ENCODE measurements around the gene KCNJ14.

Gene KCNJ14

GRCh38 chr19:48469289-48469881 is 14.0 kb downstream of the KCNJ14 start, which contains the start of gene CYTH2:
Gene CYTH2, plus strand, starts transcription at chr19:48469369. Its CDS starts 139 bp downstream, at chr19:48469508.
- Histone ChIP-seq H3K4me1 (ENCODE audit: control extremely low read depth in 1 of 4, control insufficient read depth in 4 of 4, insufficient read depth in 4 of 4, low read length in 3 of 4) (peaks cover 0 to 18% (median 16%) of the 10 kb centered on the region in 4 experiments), H3K27me3 (replicated peaks in 2 of 5; ENCODE audit: control insufficient read depth in 4 of 5, insufficient read depth in 5 of 5, low read length in 4 of 5) (no peaks in the 10 kb centered on the region), H3K36me3 (ENCODE audit: control insufficient read depth in 4 of 4, insufficient read depth in 4 of 4, low read length in 3 of 4) (peaks cover 3 to 41% (median 34%) of the 10 kb centered on the region in 4 experiments), H3K9me3 (ENCODE audit: control extremely low read depth in 1 of 5, control insufficient read depth in 4 of 5, insufficient read depth in 2 of 5, low read depth in 1 of 5, low read length in 4 of 5) (no peaks in the 10 kb centered on the region), H3K27ac (ENCODE audit: insufficient read depth in 1 of 2, low read depth in 1 of 2, low read length in 2 of 2, poor library complexity in 1 of 2, severe bottlenecking in 2 of 2) (peak within 1 kb of the TSS; percentile 79 to 90), H3K4me3 (ENCODE audit: control insufficient read depth in 1 of 7, extremely low read depth in 1 of 7, insufficient read depth in 4 of 7, low read depth in 2 of 7, low read length in 6 of 7) (peak within 1 kb of the TSS; percentile 79 to 91 (median 88))
- 0% methylated on average over 38 of the region's 66 CpGs for WGBS (ENCODE audit: insufficient coverage)
- POLR2A ChIA-PET: interaction anchor here (0.5 kb wide), 1 partner anchor 141 kb away, joined by 3 read pairs; no protein-coding TSS in a partner anchor
- CTCF ChIA-PET: interaction anchor here (0.7 to 1.6 kb wide), 3 partner anchors 20 to 140 kb away, joined by 3 to 6 read pairs (median 5); no protein-coding TSS in a partner anchor
- DNase-seq: no peak

- DNase-seq: no peak
- Histone ChIP-seq H3K27ac (ENCODE audit: insufficient read depth in 1 of 2, low read depth in 1 of 2, low read length in 2 of 2, poor library complexity in 1 of 2, severe bottlenecking in 2 of 2) (peak overlapping the region; percentile 79 to 90), H3K4me3 (ENCODE audit: control insufficient read depth in 1 of 7, extremely low read depth in 1 of 7, insufficient read depth in 4 of 7, low read depth in 2 of 7, low read length in 6 of 7) (peak overlapping the region; percentile 30 to 91 (median 84)), H3K9me3 (ENCODE audit: control extremely low read depth in 1 of 5, control insufficient read depth in 4 of 5, insufficient read depth in 2 of 5, low read depth in 1 of 5, low read length in 4 of 5) (no peaks in the 10 kb centered on the region), H3K27me3 (replicated peaks in 2 of 5; ENCODE audit: control insufficient read depth in 4 of 5, insufficient read depth in 5 of 5, low read length in 4 of 5) (no peaks in the 10 kb centered on the region), H3K36me3 (ENCODE audit: control insufficient read depth in 4 of 4, insufficient read depth in 4 of 4, low read length in 3 of 4) (peaks cover 7 to 48% (median 41%) of the 10 kb centered on the region in 4 experiments), H3K4me1 (ENCODE audit: control extremely low read depth in 1 of 4, control insufficient read depth in 4 of 4, insufficient read depth in 4 of 4, low read length in 3 of 4) (peaks cover 0 to 18% (median 16%) of the 10 kb centered on the region in 4 experiments)
- 78% methylated on average over 15 of the region's 20 CpGs for WGBS (ENCODE audit: insufficient coverage)
- ChIA-PET POLR2A (no interaction called here), CTCF (interaction anchor here (0.7 to 1.6 kb wide), 4 partner anchors 19 to 139 kb away, joined by 3 to 6 read pairs (median 4); partner anchors contain the start of gene GRWD1)
Measured at GRCh38 chr19:48469934-48470680, 14.7 kb downstream of the KCNJ14 start.

DNA sequence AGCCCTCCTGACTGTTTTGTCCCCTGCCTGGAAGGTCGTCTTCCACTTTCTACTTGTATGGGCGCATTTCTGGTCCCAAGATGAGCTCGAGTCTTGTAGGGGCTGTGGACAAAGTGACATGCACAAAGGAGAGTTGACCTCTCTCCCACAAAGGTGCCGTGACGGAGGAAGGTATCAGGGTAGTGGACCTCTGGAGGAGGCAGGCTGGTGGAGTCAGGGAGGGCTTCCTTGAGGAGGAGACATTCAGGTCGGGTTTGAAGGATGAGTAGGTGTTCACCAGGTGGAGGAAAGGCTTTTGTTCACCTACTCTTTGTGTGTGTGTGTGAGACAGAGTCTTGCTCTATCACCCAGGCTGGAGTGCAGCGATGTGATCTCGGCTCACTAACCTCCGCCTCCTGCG is 15.5 kb downstream of the KCNJ14 start:
- WGBS (ENCODE audit: insufficient coverage): 99% methylated on average over 8 of the region's 10 CpGs
- ChIA-PET CTCF (interaction anchor here (0.6 to 1.6 kb wide), 2 partner anchors 19 to 1280 kb away, joined by 3 to 5 read pairs; no protein-coding TSS in a partner anchor), POLR2A (no interaction called here)
- peaks cover 0 to 18% (median 16%) of the 10 kb centered on the region in 4 experiments for H3K4me1 ChIP-seq (ENCODE audit: control extremely low read depth in 1 of 4, control insufficient read depth in 4 of 4, insufficient read depth in 4 of 4, low read length in 3 of 4)
- no peak for DNase-seq
- H3K27me3 ChIP-seq (replicated peaks in 2 of 5; ENCODE audit: control insufficient read depth in 4 of 5, insufficient read depth in 5 of 5, low read length in 4 of 5): no peaks in the 10 kb centered on the region
- H3K4me3 ChIP-seq (ENCODE audit: control insufficient read depth in 1 of 7, extremely low read depth in 1 of 7, insufficient read depth in 4 of 7, low read depth in 2 of 7, low read length in 6 of 7): no peak overlapping the region
- no peak overlapping the region for H3K27ac ChIP-seq (ENCODE audit: insufficient read depth in 1 of 2, low read depth in 1 of 2, low read length in 2 of 2, poor library complexity in 1 of 2, severe bottlenecking in 2 of 2)
- H3K36me3 ChIP-seq (ENCODE audit: control insufficient read depth in 4 of 4, insufficient read depth in 4 of 4, low read length in 3 of 4): peaks cover 8 to 56% (median 48%) of the 10 kb centered on the region in 4 experiments
- H3K9me3 ChIP-seq (ENCODE audit: control extremely low read depth in 1 of 5, control insufficient read depth in 4 of 5, insufficient read depth in 2 of 5, low read depth in 1 of 5, low read length in 4 of 5): no peaks in the 10 kb centered on the region

DNA sequence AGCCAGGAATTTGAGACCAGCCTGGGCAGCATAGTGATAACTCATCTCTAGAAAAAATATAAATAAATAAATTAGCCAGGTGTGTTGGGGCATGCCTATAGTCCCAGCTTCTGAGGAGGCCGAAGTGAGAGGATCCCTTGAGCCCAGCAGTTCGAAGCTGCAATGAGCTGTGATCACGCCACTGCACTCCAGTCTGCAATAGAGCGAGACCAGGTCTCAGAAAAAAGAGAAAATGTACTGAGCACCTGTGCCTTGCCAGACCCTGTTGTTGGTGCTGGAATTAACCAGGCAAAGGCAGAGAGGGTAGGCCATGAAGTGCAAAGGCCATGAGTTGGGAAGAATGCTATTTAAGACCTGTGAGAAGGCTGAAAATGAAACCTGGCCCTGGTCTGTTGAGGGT is 16.5 kb downstream of the KCNJ14 start:
- CTCF ChIA-PET: no interaction called here
- no peak overlapping the region for H3K4me3 ChIP-seq (ENCODE audit: control insufficient read depth in 1 of 7, extremely low read depth in 1 of 7, insufficient read depth in 4 of 7, low read depth in 2 of 7, low read length in 6 of 7)
- POLR2A ChIA-PET: no interaction called here
- no peaks in the 10 kb centered on the region for H3K27me3 ChIP-seq (replicated peaks in 2 of 5; ENCODE audit: control insufficient read depth in 4 of 5, insufficient read depth in 5 of 5, low read length in 4 of 5)
- no peaks in the 10 kb centered on the region for H3K9me3 ChIP-seq (ENCODE audit: control extremely low read depth in 1 of 5, control insufficient read depth in 4 of 5, insufficient read depth in 2 of 5, low read depth in 1 of 5, low read length in 4 of 5)
- no peak overlapping the region for H3K27ac ChIP-seq (ENCODE audit: insufficient read depth in 1 of 2, low read depth in 1 of 2, low read length in 2 of 2, poor library complexity in 1 of 2, severe bottlenecking in 2 of 2)
- peaks cover 0 to 18% (median 16%) of the 10 kb centered on the region in 4 experiments for H3K4me1 ChIP-seq (ENCODE audit: control extremely low read depth in 1 of 4, control insufficient read depth in 4 of 4, insufficient read depth in 4 of 4, low read length in 3 of 4)
- peaks cover 8 to 64% (median 53%) of the 10 kb centered on the region in 4 experiments for H3K36me3 ChIP-seq (ENCODE audit: control insufficient read depth in 4 of 4, insufficient read depth in 4 of 4, low read length in 3 of 4)
- 100% methylated on average over 4 of the region's 4 CpGs for WGBS (ENCODE audit: insufficient coverage)
- DNase-seq: no peak

DNA sequence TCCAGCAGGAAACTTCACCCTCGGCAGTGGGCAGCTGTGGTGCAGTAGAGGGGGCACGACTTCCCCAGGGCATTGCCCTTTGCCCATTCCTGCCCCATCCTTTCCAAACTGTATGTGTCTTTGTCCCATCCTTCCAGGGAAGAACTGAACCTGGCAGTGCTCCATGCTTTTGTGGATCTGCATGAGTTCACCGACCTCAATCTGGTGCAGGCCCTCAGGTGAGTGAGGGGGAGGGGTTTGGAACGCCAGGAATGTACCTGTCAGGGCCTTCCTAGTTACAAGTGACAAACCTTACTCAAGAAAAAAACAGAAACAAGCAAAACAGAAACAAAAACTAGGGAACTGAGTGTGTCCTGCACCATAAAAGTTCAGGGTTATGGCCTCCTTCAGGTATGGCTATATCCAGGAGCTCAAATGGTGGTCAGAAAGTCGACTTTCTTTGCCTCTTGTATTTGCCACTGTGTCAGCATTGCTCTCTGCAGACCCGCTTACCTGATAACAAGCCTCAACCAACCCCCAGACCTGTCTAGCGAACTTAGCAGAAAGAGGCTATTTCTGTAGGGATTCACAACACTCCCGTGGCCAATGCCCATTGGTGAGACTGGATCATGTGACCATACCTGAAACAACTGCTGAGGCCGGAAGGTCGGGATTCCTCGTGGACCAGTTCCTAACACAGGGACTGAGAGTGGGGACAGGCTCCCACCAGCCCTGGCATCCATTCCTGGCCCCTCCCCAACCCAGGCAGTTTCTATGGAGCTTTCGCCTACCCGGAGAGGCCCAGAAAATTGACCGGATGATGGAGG is 18.0 kb downstream of the KCNJ14 start:
- WGBS (ENCODE audit: insufficient coverage): 92% methylated on average over 13 of the region's 14 CpGs
- H3K9me3 ChIP-seq (ENCODE audit: control extremely low read depth in 1 of 5, control insufficient read depth in 4 of 5, insufficient read depth in 2 of 5, low read depth in 1 of 5, low read length in 4 of 5): no peaks in the 10 kb centered on the region
- DNase-seq: no peak
- H3K4me3 ChIP-seq (ENCODE audit: control insufficient read depth in 1 of 7, extremely low read depth in 1 of 7, insufficient read depth in 4 of 7, low read depth in 2 of 7, low read length in 6 of 7): no peak overlapping the region
- H3K36me3 ChIP-seq (ENCODE audit: control insufficient read depth in 4 of 4, insufficient read depth in 4 of 4, low read length in 3 of 4): peaks cover 8 to 75% (median 65%) of the 10 kb centered on the region in 4 experiments
- no peak overlapping the region for H3K27ac ChIP-seq (ENCODE audit: insufficient read depth in 1 of 2, low read depth in 1 of 2, low read length in 2 of 2, poor library complexity in 1 of 2, severe bottlenecking in 2 of 2)
- POLR2A ChIA-PET: interaction anchor here (0.6 kb wide), 1 partner anchor 109 kb away, joined by 4 read pairs; the partner anchor contains the start of genes SYNGR4 and TMEM143
- peaks cover 0 to 13% (median 12%) of the 10 kb centered on the region in 4 experiments for H3K4me1 ChIP-seq (ENCODE audit: control extremely low read depth in 1 of 4, control insufficient read depth in 4 of 4, insufficient read depth in 4 of 4, low read length in 3 of 4)
- CTCF ChIA-PET: no interaction called here
- H3K27me3 ChIP-seq (replicated peaks in 2 of 5; ENCODE audit: control insufficient read depth in 4 of 5, insufficient read depth in 5 of 5, low read length in 4 of 5): no peaks in the 10 kb centered on the region

GRCh38 chr19:48474084-48474592 is 18.8 kb downstream of the KCNJ14 start:
- WGBS (ENCODE audit: insufficient coverage): 96% methylated on average over 16 of the region's 16 CpGs
- H3K4me3 ChIP-seq (ENCODE audit: control insufficient read depth in 1 of 7, extremely low read depth in 1 of 7, insufficient read depth in 4 of 7, low read depth in 2 of 7, low read length in 6 of 7): no peak overlapping the region
- no peaks in the 10 kb centered on the region for H3K27me3 ChIP-seq (replicated peaks in 2 of 5; ENCODE audit: control insufficient read depth in 4 of 5, insufficient read depth in 5 of 5, low read length in 4 of 5)
- ChIA-PET POLR2A (interaction anchor here (0.6 kb wide), 1 partner anchor 21 kb away, joined by 3 read pairs; no protein-coding TSS in a partner anchor), CTCF (no interaction called here)
- H3K9me3 ChIP-seq (ENCODE audit: control extremely low read depth in 1 of 5, control insufficient read depth in 4 of 5, insufficient read depth in 2 of 5, low read depth in 1 of 5, low read length in 4 of 5): no peaks in the 10 kb centered on the region
- peaks cover 0 to 10% (median 9%) of the 10 kb centered on the region in 4 experiments for H3K4me1 ChIP-seq (ENCODE audit: control extremely low read depth in 1 of 4, control insufficient read depth in 4 of 4, insufficient read depth in 4 of 4, low read length in 3 of 4)
- no peak overlapping the region for H3K27ac ChIP-seq (ENCODE audit: insufficient read depth in 1 of 2, low read depth in 1 of 2, low read length in 2 of 2, poor library complexity in 1 of 2, severe bottlenecking in 2 of 2)
- DNase-seq: no peak
- peaks cover 8 to 79% (median 67%) of the 10 kb centered on the region in 4 experiments for H3K36me3 ChIP-seq (ENCODE audit: control insufficient read depth in 4 of 4, insufficient read depth in 4 of 4, low read length in 3 of 4)
